AG04450 (cell line): Measurements from ENCODE around the gene APBB2. TPM values are rescaled to one million over a fixed set of nuclear protein-coding genes. Genes with fewer than 3 reads are reported as not detected.
"Not testable (repeated sequence)": the region's sequence is repeated elsewhere in the genome, so short reads cannot be mapped to it uniquely, and the experiment has no call there.

ENCODE experiments used
- CTCF ChIA-PET: fragments of 300-600, 350-600 bp; formaldehyde crosslinking; extraction: SDS; loops from one replicate; lab custom pipeline; 2022; ENCODE audit warnings: antibody characterized with exemption, inconsistent platforms; lab: Charles Lee
- POLR2A ChIA-PET: fragments of 350-600 bp; formaldehyde crosslinking; extraction: SDS; loops from one replicate; lab custom pipeline; 2021; ENCODE audit warnings: antibody characterized with exemption, inconsistent platforms; lab: Yijun Ruan, JAX
- DNase-seq: peaks from one replicate; pipeline ENCODE4 v3.0.0-alpha.2; 2011; ENCODE audit warnings: low read depth, low spot score
- H3K27ac ChIP-seq: one replicate; pipeline ENCODE4 v1.5.1; 2012; ENCODE audit warnings: low read depth, low read length, control low read depth
- H3K27me3 ChIP-seq: one replicate; pipeline ENCODE4 v1.6.0; 2012; ENCODE audit warnings: low read length; ENCODE audit not compliant: control insufficient read depth, insufficient read depth
- H3K4me3 ChIP-seq: 2 replicates; pipeline ENCODE4 v1.5.1; 2011; ENCODE audit warnings: mild to moderate bottlenecking, low read depth, low read length, control low read depth
- H3K9me3 ChIP-seq: 2 replicates; pipeline ENCODE4 v1.5.1; 2012; ENCODE audit warnings: low read length; ENCODE audit not compliant: control insufficient read depth, insufficient read depth
- CTCF ChIP-seq: IDR thresholded peaks from 2 replicates; pipeline ENCODE4 v1.5.1; 2011; ENCODE audit warnings: low read depth, low read length, control low read depth, inconsistent platforms
- polyA plus RNA-seq: library from polyadenylated mRNA; depleted of rRNA; stranded (reverse); fragments of >200 nt; gene quantifications from 2 replicates; pipeline ENCODE4 v1.2.3, GENCODE V29; 2011

The APBB2 gene
- polyA plus RNA-seq, 1 experiment, result 52.7 TPM

- Histone ChIP-seq H3K27me3 (no peaks in the 10 kb centered on the region), H3K4me3 (no peak overlapping the region), H3K27ac (no peak overlapping the region), H3K9me3 (no peaks in the 10 kb centered on the region)
- DNase-seq, result no peak
- POLR2A ChIA-PET, result no interaction called here
- TF ChIP-seq CTCF, result no peak
- CTCF ChIA-PET, result interaction anchor here (1.1 kb wide), 1 partner anchor 230 kb away, joined by 4 read pairs; no protein-coding TSS in a partner anchor
These were observed 60.1 kb downstream of the APBB2 start for GRCh38 chr4:41154010-41154813.

GRCh38 chr4:41150401-41150800, 63.9 kb downstream of the APBB2 start:
- H3K27me3 ChIP-seq, result no peaks in the 10 kb centered on the region
- ChIA-PET POLR2A (no interaction called here), CTCF (no interaction called here)
- no peak overlapping the region for H3K4me3 ChIP-seq
- no peak overlapping the region for H3K27ac ChIP-seq
- DNase-seq, result no peak
- H3K9me3 ChIP-seq, result no peaks in the 10 kb centered on the region
- TF ChIP-seq CTCF, result no peak

DNA sequence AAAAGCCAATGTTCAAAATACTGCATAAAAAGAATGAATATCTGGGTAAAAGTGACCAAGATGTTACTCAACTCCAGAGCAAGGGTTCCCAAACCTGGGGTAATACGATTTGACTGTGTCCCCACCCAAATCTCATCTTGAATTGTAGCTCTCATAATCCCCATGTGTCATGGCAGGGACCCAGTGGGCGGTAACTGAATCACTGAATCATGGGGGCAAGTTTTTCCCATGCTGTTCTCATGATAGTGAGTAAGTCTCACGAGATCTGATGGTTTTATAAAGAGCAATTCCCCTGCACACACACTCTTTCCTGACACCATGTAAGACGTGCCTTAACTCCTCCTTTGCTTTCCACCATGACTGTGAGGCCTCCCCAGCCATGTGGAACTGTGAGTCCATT, 64.8 kb downstream of the APBB2 start:
- CTCF ChIA-PET, H3K9me3 ChIP-seq, H3K4me3 ChIP-seq, H3K27ac ChIP-seq, H3K27me3 ChIP-seq, DNase-seq, POLR2A ChIA-PET: not testable (repeated sequence)

DNA sequence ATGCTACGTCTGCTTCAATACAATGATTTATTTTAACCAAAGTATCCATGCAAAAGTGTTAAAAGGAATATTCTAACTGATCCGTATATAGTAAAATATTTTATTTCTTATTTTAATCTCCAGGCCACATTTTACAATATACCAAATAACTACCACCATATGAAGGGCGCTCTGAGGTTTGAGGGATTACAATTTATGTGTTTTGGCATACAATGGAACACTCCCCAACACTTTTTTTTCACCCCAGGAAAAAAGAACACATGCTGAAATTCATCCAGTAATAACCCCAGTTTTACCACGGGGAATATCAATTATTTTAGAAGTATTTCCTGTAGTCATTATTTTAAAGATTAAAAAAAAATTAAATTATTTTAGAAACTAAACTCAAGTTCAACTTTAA, 65.4 kb downstream of the APBB2 start:
- no peak overlapping the region for H3K27ac ChIP-seq
- H3K9me3 ChIP-seq, result no peaks in the 10 kb centered on the region
- no peak overlapping the region for H3K4me3 ChIP-seq
- CTCF ChIA-PET, result interaction anchor here (0.6 to 2.6 kb wide), 2 partner anchors 11 to 224 kb away, joined by 4 to 8 read pairs; no protein-coding TSS in a partner anchor
- DNase-seq, result no peak
- POLR2A ChIA-PET, result no interaction called here
- no peak for TF ChIP-seq CTCF
- H3K27me3 ChIP-seq, result no peaks in the 10 kb centered on the region

DNA sequence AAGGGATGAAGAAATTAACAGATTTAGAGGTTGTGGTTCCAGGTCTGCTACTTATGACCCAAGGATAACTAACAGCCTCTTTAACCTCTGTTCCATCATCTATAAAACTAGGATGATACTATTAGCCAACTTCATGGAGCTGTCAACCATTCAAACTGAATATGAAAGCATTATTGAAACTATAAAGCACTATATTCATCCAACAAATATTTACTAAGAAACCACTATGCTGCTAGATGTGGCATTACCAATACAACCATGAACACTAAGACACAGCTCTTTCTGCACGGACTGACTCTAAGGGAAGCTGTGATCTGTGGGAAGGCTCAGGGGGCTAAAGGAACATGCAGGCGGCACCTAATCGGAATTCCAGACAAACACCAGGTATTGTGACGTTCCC, 66.0 kb downstream of the APBB2 start:
- Histone ChIP-seq H3K9me3 (no peaks in the 10 kb centered on the region), H3K27me3 (no peaks in the 10 kb centered on the region), H3K4me3 (no peak overlapping the region), H3K27ac (no peak overlapping the region)
- CTCF ChIA-PET, result interaction anchor here (0.6 to 2.6 kb wide), 3 partner anchors 11 to 225 kb away, joined by 3 to 8 read pairs (median 4); no protein-coding TSS in a partner anchor
- no peak for DNase-seq
- POLR2A ChIA-PET, result interaction anchor here (1.2 kb wide), 1 partner anchor 29 kb away, joined by 3 read pairs; no protein-coding TSS in a partner anchor
- TF ChIP-seq CTCF, result no peak

GRCh38 chr4:41147570-41147969, 66.8 kb downstream of the APBB2 start:
- ChIA-PET CTCF (interaction anchor here (0.9 to 2.6 kb wide), 3 partner anchors 8 to 223 kb away, joined by 3 to 8 read pairs (median 4); partner anchors contain the start of gene APBB2), POLR2A (interaction anchor here (0.8 to 1.2 kb wide), 2 partner anchors 30 to 57 kb away, joined by 3 read pairs; no protein-coding TSS in a partner anchor)
- DNase-seq, H3K27me3 ChIP-seq, H3K9me3 ChIP-seq, H3K27ac ChIP-seq, H3K4me3 ChIP-seq: not testable (repeated sequence)
